ENCODE measurements around the gene DNALI1.
"Not testable (repeated sequence)": the region's sequence is repeated elsewhere in the genome, so short reads cannot be mapped to it uniquely, and the experiment has no call there.

DNALI1 gene

DNA sequence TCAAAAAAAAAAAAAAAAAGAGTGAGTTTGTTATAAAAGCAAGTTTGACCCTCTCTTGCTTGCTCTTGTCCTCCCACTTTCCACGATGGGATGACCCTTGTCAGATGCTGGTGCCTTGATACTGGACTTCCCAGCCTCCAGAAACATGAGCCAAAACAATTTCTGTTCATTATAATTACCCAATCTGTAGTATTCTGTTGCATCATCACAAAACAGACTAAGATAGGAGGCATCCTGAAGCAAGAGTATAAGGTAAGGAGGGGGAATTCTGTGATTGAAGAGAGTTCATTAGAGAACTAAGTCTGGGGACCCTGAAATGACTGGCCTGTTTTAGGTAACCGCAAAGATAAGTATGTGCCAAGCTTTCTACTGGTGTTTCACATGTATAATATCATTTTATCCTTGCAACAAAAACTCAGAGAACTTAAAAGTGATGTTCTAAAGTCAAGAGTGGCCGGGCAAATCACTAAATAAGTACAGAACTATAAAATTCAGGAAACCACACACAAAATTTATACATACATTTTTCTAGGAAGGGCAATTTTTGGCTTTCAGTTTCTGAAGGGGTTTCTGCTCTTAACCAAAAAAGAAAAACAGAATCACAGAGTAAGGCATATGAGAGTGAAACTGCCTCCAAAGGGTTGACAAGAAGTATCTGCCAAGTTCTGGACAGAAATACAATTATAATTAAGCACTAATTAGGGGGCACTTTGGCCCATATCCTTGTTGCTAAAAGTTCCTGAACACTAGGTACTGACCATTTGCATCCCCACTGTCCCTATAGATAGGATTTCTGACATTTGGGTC is 14.0 kb downstream of the DNALI1 start:
- no peaks in the 10 kb centered on the region for H3K79me2 ChIP-seq
- no peak overlapping the region for H3K27ac ChIP-seq
- TF ChIP-seq CTCF (IDR thresholded peaks at IDR 0.05): no peak
- H3K9me3 ChIP-seq (ENCODE audit: control insufficient read depth, low read length): no peaks in the 10 kb centered on the region
- H2AFZ ChIP-seq: no peak overlapping the region
- H3K4me1 ChIP-seq: no peaks in the 10 kb centered on the region
- no peaks in the 10 kb centered on the region for H3K36me3 ChIP-seq (ENCODE audit: control insufficient read depth, insufficient read depth, low read length)
- H3K27me3 ChIP-seq (ENCODE audit: control insufficient read depth, insufficient read depth, low read length): no peaks in the 10 kb centered on the region
- no peak overlapping the region for H3K4me3 ChIP-seq (ENCODE audit: low read depth, low read length)
- H3K4me2 ChIP-seq (ENCODE audit: low read length): no peak overlapping the region
- no peak overlapping the region for H3K9ac ChIP-seq

GRCh38 chr1:37574834-37575480 is 18.2 kb downstream of the DNALI1 start:
- Histone ChIP-seq H3K4me2 (ENCODE audit: low read length) (no peak overlapping the region), H3K9ac (no peak overlapping the region), H3K27ac (no peak overlapping the region), H3K27me3 (ENCODE audit: control insufficient read depth, insufficient read depth, low read length) (no peaks in the 10 kb centered on the region), H3K4me3 (ENCODE audit: low read depth, low read length) (no peak overlapping the region), H3K9me3 (ENCODE audit: control insufficient read depth, low read length) (no peaks in the 10 kb centered on the region), H2AFZ (no peak overlapping the region), H3K4me1 (no peaks in the 10 kb centered on the region), H3K36me3 (ENCODE audit: control insufficient read depth, insufficient read depth, low read length) (no peaks in the 10 kb centered on the region), H3K79me2 (no peaks in the 10 kb centered on the region)
- no peak for TF ChIP-seq CTCF (IDR thresholded peaks at IDR 0.05)

- Histone ChIP-seq H3K9me3 (ENCODE audit: control insufficient read depth, low read length) (no peaks in the 10 kb centered on the region), H3K4me1 (no peaks in the 10 kb centered on the region), H3K27ac (no peak overlapping the region), H3K9ac (no peak overlapping the region), H3K79me2 (no peaks in the 10 kb centered on the region), H3K4me2 (ENCODE audit: low read length) (no peak overlapping the region), H2AFZ (no peak overlapping the region), H3K4me3 (ENCODE audit: low read depth, low read length) (no peak overlapping the region), H3K27me3 (ENCODE audit: control insufficient read depth, insufficient read depth, low read length) (no peaks in the 10 kb centered on the region), H3K36me3 (ENCODE audit: control insufficient read depth, insufficient read depth, low read length) (no peaks in the 10 kb centered on the region)
- no peak for TF ChIP-seq CTCF (IDR thresholded peaks at IDR 0.05)
Measured at GRCh38 chr1:37575692-37576091, 19.0 kb downstream of the DNALI1 start.

- not testable (repeated sequence) for H3K36me3 ChIP-seq (ENCODE audit: control insufficient read depth, insufficient read depth, low read length)
Measured at GRCh38 chr1:37584544-37584943, 27.8 kb downstream of the DNALI1 start.

GRCh38 chr1:37588939-37589338 is 32.2 kb downstream of the DNALI1 start:
- H3K36me3 ChIP-seq (ENCODE audit: control insufficient read depth, insufficient read depth, low read length): no peaks in the 10 kb centered on the region
- H3K4me2 ChIP-seq (ENCODE audit: low read length): no peak overlapping the region
- H3K79me2 ChIP-seq: no peaks in the 10 kb centered on the region
- TF ChIP-seq CTCF (IDR thresholded peaks at IDR 0.05): no peak
- no peaks in the 10 kb centered on the region for H3K9me3 ChIP-seq (ENCODE audit: control insufficient read depth, low read length)
- H3K4me1 ChIP-seq: no peaks in the 10 kb centered on the region
- H3K4me3 ChIP-seq (ENCODE audit: low read depth, low read length): no peak overlapping the region
- H3K27ac ChIP-seq: no peak overlapping the region
- H2AFZ ChIP-seq: no peak overlapping the region
- no peaks in the 10 kb centered on the region for H3K27me3 ChIP-seq (ENCODE audit: control insufficient read depth, insufficient read depth, low read length)
- H3K9ac ChIP-seq: no peak overlapping the region

More at GRCh38 chr1:37584544-37584943, 27.8 kb downstream of the DNALI1 start:
- not testable (repeated sequence) for H2AFZ ChIP-seq; H3K27me3 ChIP-seq (ENCODE audit: control insufficient read depth, insufficient read depth, low read length); H3K79me2 ChIP-seq; H3K4me3 ChIP-seq (ENCODE audit: low read depth, low read length); H3K27ac ChIP-seq; H3K9ac ChIP-seq; H3K4me2 ChIP-seq (ENCODE audit: low read length); H3K9me3 ChIP-seq (ENCODE audit: control insufficient read depth, low read length); H3K4me1 ChIP-seq

Data from parathyroid adenoma (tissue), 2 donors.